Measurements from ENCODE around the gene RBP3.

DNA sequence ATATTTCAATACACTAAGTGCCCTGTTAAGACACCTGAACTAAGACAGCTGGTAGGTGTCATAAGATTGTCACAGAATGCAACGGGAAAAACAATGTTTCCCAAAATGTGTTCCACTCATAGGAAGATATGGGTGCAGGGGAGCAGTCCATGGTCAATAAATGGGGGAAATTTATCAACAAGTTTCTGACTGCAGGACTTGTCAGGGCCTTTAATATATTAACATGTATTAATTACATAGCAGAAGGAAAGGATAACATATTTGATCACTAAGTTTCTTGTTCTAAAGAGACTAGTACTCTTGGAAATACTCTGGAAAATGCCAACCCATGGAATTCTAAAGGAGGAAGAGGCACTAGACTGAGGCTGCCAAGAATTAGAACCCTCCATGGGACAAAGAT lies 6.7 kb downstream of the RBP3 start:
- TF ChIP-seq, protein P1, sequence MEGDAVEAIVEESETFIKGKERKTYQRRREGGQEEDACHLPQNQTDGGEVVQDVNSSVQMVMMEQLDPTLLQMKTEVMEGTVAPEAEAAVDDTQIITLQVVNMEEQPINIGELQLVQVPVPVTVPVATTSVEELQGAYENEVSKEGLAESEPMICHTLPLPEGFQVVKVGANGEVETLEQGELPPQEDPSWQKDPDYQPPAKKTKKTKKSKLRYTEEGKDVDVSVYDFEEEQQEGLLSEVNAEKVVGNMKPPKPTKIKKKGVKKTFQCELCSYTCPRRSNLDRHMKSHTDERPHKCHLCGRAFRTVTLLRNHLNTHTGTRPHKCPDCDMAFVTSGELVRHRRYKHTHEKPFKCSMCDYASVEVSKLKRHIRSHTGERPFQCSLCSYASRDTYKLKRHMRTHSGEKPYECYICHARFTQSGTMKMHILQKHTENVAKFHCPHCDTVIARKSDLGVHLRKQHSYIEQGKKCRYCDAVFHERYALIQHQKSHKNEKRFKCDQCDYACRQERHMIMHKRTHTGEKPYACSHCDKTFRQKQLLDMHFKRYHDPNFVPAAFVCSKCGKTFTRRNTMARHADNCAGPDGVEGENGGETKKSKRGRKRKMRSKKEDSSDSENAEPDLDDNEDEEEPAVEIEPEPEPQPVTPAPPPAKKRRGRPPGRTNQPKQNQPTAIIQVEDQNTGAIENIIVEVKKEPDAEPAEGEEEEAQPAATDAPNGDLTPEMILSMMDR (IDR thresholded peaks at IDR 0.05; ENCODE audit: poor library complexity): no peak
- no peak for TF ChIP-seq EZH2phosphoT487 (IDR thresholded peaks at IDR 0.05; ENCODE audit: low read depth, severe bottlenecking, unreplicated experiment)

Data from hepatocyte (in vitro differentiated cells).